GM18870 (cell line): ENCODE data around the gene CCDC182.

Source experiments
- ATAC-seq: cut with Tn5 transposase; IDR thresholded peaks from one replicate; pipeline ENCODE4 v1.9.1; 2021; ENCODE audit warnings: moderate library complexity; ENCODE audit not compliant: unreplicated experiment

The CCDC182 gene

DNA sequence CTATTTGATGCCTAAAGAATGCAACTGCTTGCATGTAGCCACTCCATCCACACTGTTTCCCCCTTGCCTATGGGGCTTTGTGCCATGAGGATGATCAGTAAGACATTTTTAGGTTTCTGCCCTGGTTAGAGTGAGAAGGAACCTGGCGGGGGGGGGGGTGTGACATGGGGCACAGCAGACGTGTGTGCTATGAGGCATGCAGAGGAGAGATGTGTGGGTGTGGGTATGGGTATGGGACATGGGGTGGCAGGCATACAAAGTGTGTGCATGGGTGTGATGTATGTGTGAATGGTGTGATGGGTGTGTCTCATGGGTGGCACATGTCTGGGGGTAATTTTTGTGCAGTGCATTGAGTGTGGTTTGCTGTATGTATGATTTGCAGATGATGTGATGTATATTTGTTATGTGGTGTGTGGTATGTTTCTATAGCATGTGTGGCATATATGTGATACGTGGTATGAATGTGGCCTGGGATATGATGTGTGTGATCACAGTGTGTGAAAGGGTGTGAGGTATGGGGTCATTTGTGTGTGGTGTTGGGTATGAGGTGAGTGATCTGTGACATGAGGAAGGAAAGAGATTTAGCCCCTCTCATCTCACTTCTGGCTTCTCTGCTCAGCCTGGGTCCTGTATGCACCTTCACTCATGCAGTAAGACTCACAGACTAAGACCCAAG lies 14.9 kb downstream of the CCDC182 start:
- ATAC-seq = no peak

DNA sequence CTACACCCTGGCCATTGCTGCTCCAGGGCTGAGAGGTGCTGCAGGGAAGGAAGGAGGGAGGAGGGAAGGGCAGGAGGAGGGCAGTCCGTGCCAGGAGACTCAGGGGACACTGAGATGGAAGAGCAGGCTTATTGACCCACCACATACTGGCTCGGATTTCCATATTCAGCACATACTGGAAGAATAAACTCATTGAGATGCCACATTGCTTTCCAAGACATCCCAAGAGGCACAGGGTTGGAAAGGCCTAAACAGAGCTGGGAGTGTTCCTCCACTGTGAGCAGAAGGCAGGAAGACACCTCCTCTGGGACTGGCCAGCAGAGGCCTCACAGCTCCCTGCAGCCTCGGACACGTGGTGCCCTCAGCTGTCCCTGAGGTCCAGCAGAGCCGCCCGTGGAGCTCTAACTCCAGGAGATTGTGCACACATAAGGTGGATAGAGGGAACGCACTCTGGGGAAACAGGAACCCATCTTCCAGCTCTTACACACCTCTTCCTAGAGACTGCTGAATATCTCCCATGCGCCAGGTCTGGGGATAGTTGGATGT lies 17.4 kb downstream of the CCDC182 start:
- no peak for ATAC-seq

- no peak for ATAC-seq
These were observed 18.3 kb downstream of the CCDC182 start for GRCh38 chr17:57726838-57727237.

GRCh38 chr17:57726213-57726790 lies 18.8 kb downstream of the CCDC182 start:
- ATAC-seq = no peak

DNA sequence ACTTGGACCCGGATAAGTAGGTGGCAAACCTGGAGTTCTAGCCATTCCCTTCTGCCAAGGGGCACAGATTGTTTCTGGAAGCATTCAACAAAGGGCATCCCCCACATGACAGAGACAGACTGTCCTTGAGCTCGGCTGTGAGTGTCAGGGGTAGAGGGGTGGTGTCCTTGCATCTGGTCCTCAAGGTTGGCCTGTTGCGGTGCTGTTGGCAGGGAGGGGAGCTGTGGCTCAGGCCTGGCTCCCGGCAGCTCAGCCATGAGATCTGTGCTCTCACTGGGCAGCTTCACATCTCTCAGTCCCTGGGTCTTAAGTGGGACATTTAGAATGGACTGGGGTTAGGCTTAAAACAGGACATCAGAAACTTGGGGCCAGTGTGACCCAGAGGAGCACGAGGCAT lies 20.4 kb downstream of the CCDC182 start:
- ATAC-seq = no peak

GRCh38 chr17:57724026-57724728 lies 20.9 kb downstream of the CCDC182 start:
- peak; percentile 73 for ATAC-seq

GRCh38 chr17:57723427-57724025 lies 21.6 kb downstream of the CCDC182 start:
- no peak for ATAC-seq

- ATAC-seq = no peak
These were observed 22.4 kb downstream of the CCDC182 start for GRCh38 chr17:57722704-57723043.

GRCh38 chr17:57721967-57722703 lies 23.0 kb downstream of the CCDC182 start:
- no peak for ATAC-seq

GRCh38 chr17:57720386-57721035 lies 24.6 kb downstream of the CCDC182 start:
- ATAC-seq = no peak

DNA sequence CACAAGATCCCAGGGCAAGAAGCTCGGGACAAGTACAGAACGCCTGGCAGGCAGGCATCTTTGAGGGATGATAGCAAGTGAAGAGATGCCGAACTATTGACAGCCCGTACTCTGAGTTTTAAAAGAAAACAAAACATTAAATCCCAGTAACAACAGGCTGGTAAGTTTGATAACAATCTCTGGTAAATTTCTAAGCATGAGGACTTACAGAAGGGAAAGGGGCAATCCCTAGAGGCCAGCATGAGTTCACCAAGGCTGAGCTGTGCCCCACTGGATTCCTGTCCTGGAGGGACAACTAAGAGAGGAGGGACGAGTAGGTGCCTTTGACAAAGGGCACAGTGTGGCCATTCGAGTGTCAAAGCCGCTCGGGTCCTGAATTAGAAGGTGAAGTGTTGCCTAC lies 26.2 kb downstream of the CCDC182 start:
- ATAC-seq = no peak

DNA sequence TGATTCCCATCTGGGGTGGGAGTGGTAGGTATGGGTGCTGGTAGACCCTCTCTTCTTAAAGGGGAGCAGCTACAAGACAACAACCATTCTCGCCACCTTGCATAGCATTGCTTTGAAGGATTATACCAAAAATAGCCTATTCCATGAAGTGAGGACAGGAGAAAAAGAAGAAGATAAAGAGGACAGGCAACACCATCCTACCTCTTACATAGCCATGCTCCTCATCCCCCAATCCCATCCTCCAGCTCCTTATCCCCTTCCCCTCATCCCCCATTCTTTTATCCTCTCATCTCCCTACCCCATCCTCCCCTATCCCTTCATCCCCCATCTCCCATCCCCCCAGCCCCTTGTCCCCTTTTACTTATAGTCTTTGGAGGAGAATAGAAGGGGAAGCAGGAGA lies 29.1 kb downstream of the CCDC182 start:
- ATAC-seq = no peak

- ATAC-seq = no peak
These were observed 30.4 kb downstream of the CCDC182 start for GRCh38 chr17:57714665-57715180.

DNA sequence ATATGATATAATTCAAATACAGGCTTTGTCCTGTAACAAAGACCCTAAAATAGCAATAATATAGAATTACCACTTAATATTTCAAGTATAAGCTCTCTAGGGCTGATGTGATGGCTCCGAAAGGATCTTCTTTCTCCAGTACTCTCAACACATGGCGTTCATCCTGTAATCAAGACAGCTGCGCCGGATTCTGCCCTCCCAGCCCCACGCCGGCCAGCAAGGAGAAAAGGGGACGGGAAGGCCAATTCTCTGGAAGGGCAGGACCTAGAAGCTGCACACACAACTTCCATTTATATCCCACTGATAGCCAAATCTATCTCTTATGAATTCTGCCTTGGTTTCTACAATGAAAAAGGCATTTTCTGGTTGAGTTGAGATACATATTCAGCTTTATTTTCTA lies 32.0 kb downstream of the CCDC182 start:
- ATAC-seq = no peak

DNA sequence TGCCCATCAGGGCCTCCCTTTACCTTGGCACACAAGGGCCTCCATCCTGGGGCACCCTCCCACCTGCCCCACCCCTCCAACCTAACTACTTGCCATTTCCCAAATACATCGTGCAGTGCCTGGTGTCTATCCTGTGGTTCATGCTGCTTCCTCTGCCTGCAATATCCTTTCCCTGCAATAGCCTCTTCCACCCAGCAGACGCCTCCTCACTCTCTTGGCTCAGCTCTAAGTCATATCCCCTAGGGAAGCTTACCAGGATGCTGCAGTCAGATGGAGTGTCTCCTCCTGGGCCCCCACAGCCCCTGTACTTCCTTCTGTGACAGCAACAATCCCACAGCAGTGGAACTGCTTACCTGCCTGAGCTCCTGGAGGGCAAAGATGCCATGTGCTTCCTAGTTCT lies 36.7 kb downstream of the CCDC182 start:
- no peak for ATAC-seq

DNA sequence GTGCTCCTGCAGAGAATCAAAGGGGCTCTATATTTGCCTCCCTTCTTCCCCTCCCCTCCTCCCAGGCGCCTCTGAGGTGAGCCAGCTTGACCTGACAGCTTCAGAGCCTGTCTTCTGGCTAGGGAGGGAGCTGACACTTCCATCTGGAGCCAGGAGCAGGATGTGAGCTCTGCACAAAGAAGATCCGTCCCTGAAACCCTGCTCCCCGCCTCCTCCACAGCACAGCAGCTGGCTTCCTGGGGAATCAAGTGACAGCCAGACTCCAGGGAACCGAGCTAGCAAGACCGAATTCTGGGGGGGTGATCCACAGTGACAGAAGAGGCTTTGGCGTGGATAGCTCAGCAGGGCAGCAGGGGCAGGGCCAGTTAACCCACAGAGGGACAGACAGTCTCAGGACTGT lies 37.2 kb downstream of the CCDC182 start:
- ATAC-seq = no peak

- no peak for ATAC-seq
These were observed 38.3 kb downstream of the CCDC182 start for GRCh38 chr17:57706761-57707160.

GRCh38 chr17:57705921-57706695 lies 39.0 kb downstream of the CCDC182 start:
- ATAC-seq = no peak

DNA sequence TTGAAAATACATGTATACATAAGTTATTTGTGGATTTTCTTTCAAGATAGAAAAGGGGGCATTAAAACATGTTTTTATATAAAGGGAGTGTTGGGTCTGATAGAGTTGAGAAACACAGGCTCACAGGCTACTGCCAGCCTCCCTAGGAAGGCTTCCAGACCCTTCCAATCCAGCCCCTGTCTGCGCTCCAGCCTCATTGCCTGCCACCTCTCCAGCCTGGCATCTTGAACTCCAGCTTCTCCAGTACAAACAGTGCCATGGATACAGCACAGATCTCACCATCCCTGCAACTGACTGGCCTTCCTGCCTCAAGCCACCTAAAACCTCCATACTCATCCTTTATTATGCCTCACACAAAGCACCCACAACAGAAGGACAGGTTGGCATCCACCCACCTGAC lies 40.7 kb downstream of the CCDC182 start:
- no peak for ATAC-seq

- no peak for ATAC-seq
These were observed 41.8 kb downstream of the CCDC182 start for GRCh38 chr17:57703273-57703672.
